Measurements from ENCODE around the gene CCL15. TPM values are rescaled to one million over a fixed set of nuclear protein-coding genes. Genes with fewer than 3 reads are reported as not detected.

Gene CCL15, protein sequence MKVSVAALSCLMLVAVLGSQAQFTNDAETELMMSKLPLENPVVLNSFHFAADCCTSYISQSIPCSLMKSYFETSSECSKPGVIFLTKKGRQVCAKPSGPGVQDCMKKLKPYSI
- not detected for total RNA-seq
- not detected for polyA plus RNA-seq (2013, experiment 1 of 2)
- polyA plus RNA-seq (2013, experiment 2 of 2) = not detected
- long read RNA-seq, experiment 1 = 0 reads
- long read RNA-seq, experiment 2 = 0 reads
- long read RNA-seq, experiment 3 = 0 reads
- long read RNA-seq, experiment 4 = 0 reads

- Mint-ChIP-seq H3K4me1 (peaks cover 11% of the 10 kb centered on the region), H3K4me3 (no peak within 1 kb of the TSS), H3K27ac (no peak within 1 kb of the TSS), H3K9me3 (no peaks in the 10 kb centered on the region), H3K36me3 (ENCODE audit: low read depth) (no peaks in the 10 kb centered on the region), H3K27me3 (ENCODE audit: insufficient read depth) (peaks cover 22% of the 10 kb centered on the region)
- Histone ChIP-seq H3K9me3 (ENCODE audit: control insufficient read depth, low read length) (no peaks in the 10 kb centered on the region), H3K27me3 (ENCODE audit: control insufficient read depth, insufficient read depth, low read length, poor library complexity, severe bottlenecking) (peaks cover 58% of the 10 kb centered on the region), H3K9ac (ENCODE audit: extremely low read depth, low read length, poor library complexity, severe bottlenecking) (no peak within 1 kb of the TSS), H3K4me1 (ENCODE audit: control insufficient read depth, insufficient read depth, low read length) (peaks cover 9% of the 10 kb centered on the region), H3K27ac (ENCODE audit: low read depth, low read length) (no peak within 1 kb of the TSS), H3K4me3 (ENCODE audit: low read length) (no peak within 1 kb of the TSS), H3K36me3 (ENCODE audit: control insufficient read depth, insufficient read depth, low read length) (no peaks in the 10 kb centered on the region)
- TF ChIP-seq, protein P1, sequence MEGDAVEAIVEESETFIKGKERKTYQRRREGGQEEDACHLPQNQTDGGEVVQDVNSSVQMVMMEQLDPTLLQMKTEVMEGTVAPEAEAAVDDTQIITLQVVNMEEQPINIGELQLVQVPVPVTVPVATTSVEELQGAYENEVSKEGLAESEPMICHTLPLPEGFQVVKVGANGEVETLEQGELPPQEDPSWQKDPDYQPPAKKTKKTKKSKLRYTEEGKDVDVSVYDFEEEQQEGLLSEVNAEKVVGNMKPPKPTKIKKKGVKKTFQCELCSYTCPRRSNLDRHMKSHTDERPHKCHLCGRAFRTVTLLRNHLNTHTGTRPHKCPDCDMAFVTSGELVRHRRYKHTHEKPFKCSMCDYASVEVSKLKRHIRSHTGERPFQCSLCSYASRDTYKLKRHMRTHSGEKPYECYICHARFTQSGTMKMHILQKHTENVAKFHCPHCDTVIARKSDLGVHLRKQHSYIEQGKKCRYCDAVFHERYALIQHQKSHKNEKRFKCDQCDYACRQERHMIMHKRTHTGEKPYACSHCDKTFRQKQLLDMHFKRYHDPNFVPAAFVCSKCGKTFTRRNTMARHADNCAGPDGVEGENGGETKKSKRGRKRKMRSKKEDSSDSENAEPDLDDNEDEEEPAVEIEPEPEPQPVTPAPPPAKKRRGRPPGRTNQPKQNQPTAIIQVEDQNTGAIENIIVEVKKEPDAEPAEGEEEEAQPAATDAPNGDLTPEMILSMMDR (conservative IDR thresholded peaks at IDR 0.05) = no peak
- 70 to 84% methylated on average over 4 to 6 of the region's 6 CpGs for WGBS, 2 experiments (ENCODE audit: insufficient coverage in 1 of 2, insufficient read length in 1 of 2)
- DNase-seq = no peak
Measured at GRCh38 chr17:36001110-36001771, at the start of gene CCL15. Gene CCL15, minus strand, starts transcription at chr17:36001553. Its CDS starts 61 bp downstream, at chr17:36001492.

- TF ChIP-seq, protein P1 (conservative IDR thresholded peaks at IDR 0.05) = no peak
- Histone ChIP-seq H3K9me3 (ENCODE audit: control insufficient read depth, low read length) (no peaks in the 10 kb centered on the region), H3K9ac (ENCODE audit: extremely low read depth, low read length, poor library complexity, severe bottlenecking) (no peak overlapping the region), H3K4me3 (ENCODE audit: low read length) (no peak overlapping the region), H3K4me1 (ENCODE audit: control insufficient read depth, insufficient read depth, low read length) (no peaks in the 10 kb centered on the region), H3K27me3 (ENCODE audit: control insufficient read depth, insufficient read depth, low read length, poor library complexity, severe bottlenecking) (no peaks in the 10 kb centered on the region), H3K27ac (ENCODE audit: low read depth, low read length) (no peak overlapping the region), H3K36me3 (ENCODE audit: control insufficient read depth, insufficient read depth, low read length) (no peaks in the 10 kb centered on the region)
- DNase-seq = no peak
- Mint-ChIP-seq H3K9me3 (peaks cover 21% of the 10 kb centered on the region), H3K4me3 (no peak overlapping the region), H3K27me3 (ENCODE audit: insufficient read depth) (peaks cover 3% of the 10 kb centered on the region), H3K4me1 (no peaks in the 10 kb centered on the region), H3K36me3 (ENCODE audit: low read depth) (no peaks in the 10 kb centered on the region), H3K27ac (no peak overlapping the region)
- WGBS, 2 experiments (ENCODE audit: insufficient coverage in 1 of 2, insufficient read length in 1 of 2) = 100% methylated on average over 1 of the region's 2 CpGs; no CpG with 5 or more reads in 1 of the 2 experiments
Measured at GRCh38 chr17:36049643-36050042, 48.3 kb upstream of the CCL15 start.

DNA sequence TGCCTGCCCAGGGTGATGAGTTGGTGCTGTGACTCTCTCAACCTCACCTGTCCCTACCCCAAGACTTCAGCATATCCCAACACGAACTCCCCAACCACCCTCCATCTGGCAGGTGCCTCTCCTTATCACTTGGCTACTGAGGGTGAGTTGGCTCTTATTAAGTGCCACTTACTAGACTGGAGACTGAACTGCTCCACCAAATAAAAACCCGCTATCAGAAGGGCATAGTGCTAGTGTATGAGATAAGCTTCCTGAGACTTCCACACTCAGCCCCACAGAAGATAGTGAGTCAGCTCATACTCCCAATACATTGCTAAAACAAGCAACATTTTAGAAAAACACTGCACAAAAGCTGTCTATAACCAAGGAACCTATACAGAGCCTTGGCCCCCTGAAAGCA lies 46.7 kb upstream of the CCL15 start:
- DNase-seq = no peak
- Mint-ChIP-seq H3K27ac (no peak overlapping the region), H3K36me3 (ENCODE audit: low read depth) (no peaks in the 10 kb centered on the region), H3K4me3 (no peak overlapping the region), H3K9me3 (peaks cover 21% of the 10 kb centered on the region), H3K27me3 (ENCODE audit: insufficient read depth) (peaks cover 3% of the 10 kb centered on the region), H3K4me1 (no peaks in the 10 kb centered on the region)
- Histone ChIP-seq H3K9me3 (ENCODE audit: control insufficient read depth, low read length) (no peaks in the 10 kb centered on the region), H3K36me3 (ENCODE audit: control insufficient read depth, insufficient read depth, low read length) (no peaks in the 10 kb centered on the region), H3K4me3 (ENCODE audit: low read length) (no peak overlapping the region), H3K9ac (ENCODE audit: extremely low read depth, low read length, poor library complexity, severe bottlenecking) (no peak overlapping the region), H3K4me1 (ENCODE audit: control insufficient read depth, insufficient read depth, low read length) (no peaks in the 10 kb centered on the region), H3K27ac (ENCODE audit: low read depth, low read length) (no peak overlapping the region), H3K27me3 (ENCODE audit: control insufficient read depth, insufficient read depth, low read length, poor library complexity, severe bottlenecking) (no peaks in the 10 kb centered on the region)
- TF ChIP-seq, protein P1 (conservative IDR thresholded peaks at IDR 0.05) = no peak
- WGBS, 2 experiments (ENCODE audit: insufficient coverage in 1 of 2, insufficient read length in 1 of 2) = 60 to 79% methylated on average over 1 to 2 of the region's 2 CpGs
